Globus pallidus (tissue), 1 donor: Measurements from ENCODE around the gene DCAF8L2.
"Not testable (repeated sequence)": the region's sequence is repeated elsewhere in the genome, so short reads cannot be mapped to it uniquely, and the experiment has no call there.

Experiments
- DNase-seq: peaks from one replicate; pipeline ENCODE4 v3.0.0-alpha.2; 2015; ENCODE audit warnings: low spot score

Gene DCAF8L2

GRCh38 chrX:27679281-27679680 lies 89.1 kb downstream of the DCAF8L2 start:
- DNase-seq = no peak

DNA sequence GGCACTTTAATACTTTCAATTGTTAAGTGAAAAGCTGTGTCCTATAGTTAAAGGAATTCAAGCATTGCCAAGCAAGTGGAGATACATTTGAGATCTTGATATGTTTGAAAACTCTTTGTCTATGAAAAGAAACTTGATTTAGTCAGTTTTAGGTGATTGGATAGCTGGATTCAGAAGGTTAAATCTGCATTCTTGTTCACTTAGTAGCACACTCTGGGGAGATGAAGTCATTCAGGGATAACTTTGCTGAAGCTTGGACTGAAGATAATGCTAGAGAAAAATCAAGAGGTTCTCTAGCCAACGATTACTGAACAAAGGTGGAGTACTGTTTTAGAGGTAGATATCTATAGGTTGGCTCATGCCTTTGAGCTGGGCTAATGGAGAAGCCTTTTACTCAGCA lies 90.6 kb downstream of the DCAF8L2 start:
- no peak for DNase-seq

- DNase-seq = not testable (repeated sequence)
Measured at GRCh38 chrX:27683566-27684208, 93.5 kb downstream of the DCAF8L2 start.

DNA sequence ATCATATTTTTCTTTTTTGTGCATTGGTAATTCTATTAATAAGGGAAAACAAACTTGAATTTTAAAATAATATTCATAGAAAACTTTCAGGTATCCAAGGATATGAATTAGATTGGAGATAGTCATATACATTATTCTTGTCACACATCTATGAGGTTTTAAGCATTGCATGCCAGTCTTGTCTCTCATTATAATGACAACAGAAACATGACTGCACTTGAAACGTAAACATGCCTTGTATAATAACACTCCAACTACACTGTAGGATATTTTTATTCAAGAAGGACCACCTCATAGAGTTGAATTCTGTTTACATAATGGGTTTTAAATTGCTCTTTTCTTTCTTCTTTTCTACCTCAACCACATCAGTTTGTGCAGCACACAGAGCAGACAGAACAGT lies 104.5 kb downstream of the DCAF8L2 start:
- no peak for DNase-seq

- no peak for DNase-seq
Measured at GRCh38 chrX:27706526-27706925, 116.4 kb downstream of the DCAF8L2 start.

GRCh38 chrX:27715610-27716009 lies 125.5 kb downstream of the DCAF8L2 start:
- DNase-seq = no peak

GRCh38 chrX:27728291-27728690 lies 138.1 kb downstream of the DCAF8L2 start:
- DNase-seq = no peak

DNA sequence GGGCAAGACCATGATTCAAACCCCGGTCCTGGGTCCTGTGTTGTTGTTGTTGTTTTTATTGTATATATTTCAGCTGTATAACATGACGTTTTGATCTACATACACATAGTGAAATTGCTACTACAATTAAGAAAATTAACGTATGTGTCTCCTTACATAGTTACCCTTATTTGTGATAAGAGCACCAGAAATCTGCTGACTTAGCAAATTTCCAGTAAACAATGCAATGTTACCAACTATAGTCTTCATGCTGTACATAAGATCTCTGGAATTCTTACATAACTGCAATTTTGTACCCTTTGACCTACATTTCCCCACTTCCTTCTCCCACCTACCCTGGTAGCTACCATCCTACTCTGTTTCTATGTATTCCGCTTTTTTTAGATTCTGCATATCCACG lies 141.8 kb downstream of the DCAF8L2 start:
- DNase-seq = no peak

DNA sequence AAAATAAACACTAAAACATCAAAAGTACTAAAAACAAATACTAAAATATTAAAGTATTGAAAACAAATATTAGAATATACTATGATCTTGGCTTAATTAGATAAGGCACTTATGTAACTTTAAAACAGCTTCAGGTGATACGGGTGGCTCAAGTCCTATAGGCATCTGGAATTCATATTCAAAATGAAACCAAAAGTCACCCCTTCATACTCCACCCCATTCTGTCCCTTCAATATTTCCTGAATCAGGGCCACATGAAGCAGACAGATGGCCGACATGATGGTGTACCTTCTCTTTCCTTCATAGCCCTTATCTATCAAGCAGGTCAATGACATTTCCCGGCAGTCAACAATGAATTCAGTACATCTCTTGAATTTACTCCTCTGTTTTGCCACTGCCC lies 145.8 kb downstream of the DCAF8L2 start:
- DNase-seq = no peak

GRCh38 chrX:27740933-27741332 lies 150.8 kb downstream of the DCAF8L2 start:
- no peak for DNase-seq

DNA sequence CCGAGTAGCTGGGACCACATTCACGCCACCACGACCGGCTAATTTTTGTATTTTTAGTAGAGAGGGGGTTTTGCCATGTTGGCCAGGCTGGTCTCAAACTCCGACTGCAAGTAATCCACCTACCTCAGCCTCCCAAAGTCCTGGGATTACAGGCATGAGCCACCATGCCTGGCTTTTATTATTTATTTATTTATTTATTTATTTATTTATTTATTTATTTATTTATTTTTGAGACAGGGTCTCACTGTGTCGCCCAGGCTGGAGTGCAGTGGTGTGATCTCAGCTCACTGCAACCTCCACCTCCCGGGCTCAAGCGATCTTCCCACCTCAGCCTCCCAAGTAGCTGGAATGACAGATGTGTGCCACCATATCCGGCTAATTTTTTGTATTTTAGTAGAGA lies 153.4 kb downstream of the DCAF8L2 start:
- not testable (repeated sequence) for DNase-seq

DNA sequence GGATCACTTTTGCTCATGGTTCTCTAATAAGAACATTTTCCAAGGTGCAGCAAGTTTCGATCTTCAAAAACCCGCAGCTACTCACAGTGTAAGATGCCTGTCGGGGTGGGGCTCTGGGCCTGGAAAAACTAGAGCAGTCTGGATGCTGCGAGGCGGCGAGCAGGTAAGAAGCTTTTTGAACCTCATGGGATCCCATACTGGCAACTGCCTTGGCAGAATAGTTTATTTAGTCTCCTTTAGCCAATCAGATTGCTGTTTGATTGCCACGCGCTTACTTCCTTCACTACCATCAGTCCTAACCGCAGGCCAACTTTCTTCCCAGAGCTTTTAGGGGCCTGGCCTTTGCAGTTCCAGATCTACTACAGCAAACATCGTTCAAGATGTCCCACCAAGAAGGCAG lies 156.4 kb downstream of the DCAF8L2 start:
- DNase-seq = no peak

DNA sequence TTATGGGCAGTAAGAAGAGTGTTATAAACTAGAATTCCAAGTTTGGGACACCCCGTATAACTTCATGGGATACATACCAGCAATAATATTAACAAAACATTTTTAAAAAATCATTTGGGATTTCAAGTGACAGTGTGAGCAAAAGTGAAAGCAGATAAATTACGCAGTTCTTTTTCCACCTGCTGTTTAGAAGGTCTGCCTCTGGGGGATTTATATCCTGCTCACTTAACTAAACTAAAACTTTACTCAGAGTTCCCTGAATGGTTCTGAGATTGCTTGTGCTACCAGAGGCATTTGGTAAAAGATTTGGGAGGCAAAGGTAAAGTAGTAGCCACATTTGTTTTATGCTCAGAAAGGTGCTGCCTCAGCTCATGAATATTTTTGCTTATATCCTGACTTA lies 160.2 kb downstream of the DCAF8L2 start:
- not testable (repeated sequence) for DNase-seq

DNA sequence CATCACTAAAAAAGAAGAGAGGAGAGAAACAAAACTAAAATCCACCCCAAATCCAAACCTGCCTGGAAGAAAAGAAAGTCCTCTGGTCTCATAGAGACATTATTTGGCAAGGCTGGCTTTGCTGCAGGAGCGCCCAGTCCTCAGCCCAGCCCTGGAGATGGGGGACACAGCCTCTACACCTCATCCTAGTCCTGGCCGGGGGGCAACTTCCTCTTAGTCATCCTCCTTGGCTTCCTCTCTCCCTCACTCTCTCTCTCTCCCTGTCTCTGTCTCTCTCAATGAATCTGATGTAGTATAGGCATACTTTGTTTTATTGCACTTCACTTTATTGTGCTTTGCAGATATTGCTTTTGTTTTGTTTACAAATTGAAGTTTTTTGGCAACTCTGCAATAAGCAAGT lies 161.8 kb downstream of the DCAF8L2 start:
- DNase-seq = no peak

DNA sequence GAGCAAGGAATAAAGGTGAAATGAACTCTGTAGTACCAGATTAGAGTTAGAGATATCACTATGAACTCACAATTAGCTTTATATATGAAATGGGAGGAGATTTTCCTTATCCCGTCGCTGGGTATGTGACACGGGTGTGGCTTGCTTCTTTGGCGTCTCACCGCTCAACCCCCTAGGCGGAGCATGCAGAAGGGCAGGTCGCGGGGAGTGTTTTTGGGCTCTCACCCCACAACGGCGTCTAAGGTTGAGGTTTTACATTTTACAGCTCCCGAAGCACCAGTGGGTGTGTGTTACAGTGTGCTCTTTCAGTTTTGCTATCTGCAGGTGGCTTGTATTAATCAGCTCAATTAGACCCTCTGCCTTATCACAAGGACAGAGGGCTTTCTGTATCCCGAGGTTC lies 175.6 kb downstream of the DCAF8L2 start:
- DNase-seq = no peak

DNA sequence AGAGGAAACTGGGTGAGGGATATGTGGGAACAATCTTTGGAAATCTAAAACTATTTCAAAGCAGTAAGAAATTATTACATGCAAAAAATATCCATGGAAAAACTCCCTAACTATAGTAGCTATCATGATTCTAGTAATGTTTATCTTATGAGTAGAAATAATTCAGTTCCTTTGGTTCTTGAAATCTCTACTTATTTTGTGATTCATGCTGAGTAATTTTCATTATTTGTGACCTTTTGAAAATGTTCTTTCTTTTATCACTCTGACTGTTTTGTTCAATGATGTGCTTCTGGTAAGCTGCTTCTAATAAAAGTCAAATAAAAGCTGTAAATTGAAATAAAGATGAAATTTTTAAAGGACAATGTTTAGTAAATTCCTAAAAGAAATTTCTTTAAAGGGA lies 177.2 kb downstream of the DCAF8L2 start:
- no peak for DNase-seq

GRCh38 chrX:27775984-27776383 lies 185.8 kb downstream of the DCAF8L2 start:
- no peak for DNase-seq

DNA sequence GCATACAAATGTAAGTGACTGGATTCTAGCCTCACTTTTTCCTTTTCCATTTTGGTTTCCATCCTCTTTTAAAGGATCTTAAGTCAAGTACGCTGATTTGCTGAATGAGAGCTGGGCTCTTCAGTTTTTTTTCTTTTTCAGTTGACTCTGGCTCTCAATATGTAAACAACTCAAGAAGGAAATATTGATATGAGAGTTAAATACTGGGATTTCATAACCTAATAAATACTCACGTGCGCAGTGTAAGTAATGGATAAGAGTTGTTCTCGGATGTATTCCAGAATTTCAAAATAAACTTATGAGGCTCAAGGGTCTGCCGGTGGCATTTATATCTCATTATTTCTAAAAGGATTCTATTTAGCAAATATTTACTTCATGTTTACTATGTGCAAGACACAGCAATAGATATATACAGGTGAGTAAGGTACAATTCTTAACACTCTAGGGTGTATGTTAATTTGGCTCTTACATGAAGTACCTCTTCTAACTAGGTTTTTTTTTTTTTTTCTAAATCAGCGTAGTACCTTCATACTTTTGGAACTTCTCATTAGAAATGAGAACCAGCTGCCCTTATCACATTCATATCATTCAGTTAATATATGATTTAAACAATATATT lies 206.6 kb downstream of the DCAF8L2 start:
- no peak for DNase-seq

DNA sequence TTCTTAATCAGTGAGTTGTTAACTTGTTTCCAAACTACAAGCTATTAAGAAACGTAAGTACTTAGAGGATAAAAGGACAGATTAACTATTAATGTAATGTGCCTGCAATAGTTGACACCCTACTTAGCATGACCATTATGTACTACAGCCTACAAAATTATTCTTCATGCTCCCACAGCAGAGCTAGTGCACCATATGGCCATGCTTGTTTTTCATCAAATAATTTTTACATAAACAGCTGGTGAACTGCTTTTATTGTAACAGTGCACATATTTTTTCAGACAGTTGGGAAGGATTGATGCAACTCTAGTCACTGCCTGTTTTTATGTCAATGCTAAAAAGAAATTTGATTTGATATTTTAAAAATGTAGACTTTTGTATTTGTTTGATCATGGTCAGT lies 207.4 kb downstream of the DCAF8L2 start:
- DNase-seq = no peak
